GM12875 (cell line): ENCODE data around the gene PLA2G12B.

Experiments
- H3K4me3 ChIP-seq: one replicate; pipeline ENCODE4 v1.5.1; 2011; ENCODE audit warnings: low read depth, low read length, control low read depth
- CTCF ChIP-seq: IDR thresholded peaks from 2 replicates; pipeline ENCODE4 v1.5.1; 2011; ENCODE audit warnings: low read depth, mild to moderate bottlenecking, control low read depth, inconsistent platforms, low read length, moderate library complexity, borderline replicate concordance; ENCODE audit not compliant: insufficient read depth

PLA2G12B gene

GRCh38 chr10:72889391-72889831, 65.2 kb downstream of the PLA2G12B start:
- no peak for TF ChIP-seq CTCF
- no peak overlapping the region for H3K4me3 ChIP-seq

GRCh38 chr10:72888151-72888638, 66.4 kb downstream of the PLA2G12B start:
- H3K4me3 ChIP-seq: no peak overlapping the region

GRCh38 chr10:72887043-72887442, 67.6 kb downstream of the PLA2G12B start:
- H3K4me3 ChIP-seq: no peak overlapping the region
- no peak for TF ChIP-seq CTCF

More at GRCh38 chr10:72888151-72888638, 66.4 kb downstream of the PLA2G12B start:
- no peak for TF ChIP-seq CTCF

GRCh38 chr10:72886621-72887020, 68.0 kb downstream of the PLA2G12B start:
- H3K4me3 ChIP-seq: no peak overlapping the region
- no peak for TF ChIP-seq CTCF

GRCh38 chr10:72885953-72886352, 68.7 kb downstream of the PLA2G12B start:
- H3K4me3 ChIP-seq: no peak overlapping the region
- TF ChIP-seq CTCF: no peak
